HG03521 (cell line): ENCODE measurements around the gene FCGR3A.
"Not testable (repeated sequence)": the region's sequence is repeated elsewhere in the genome, so short reads cannot be mapped to it uniquely, and the experiment has no call there.

Experiments
- ATAC-seq: cut with Tn5 transposase; IDR thresholded peaks from one replicate; pipeline ENCODE4 v1.9.1; 2021; ENCODE audit warnings: mild to moderate bottlenecking, moderate library complexity; ENCODE audit not compliant: unreplicated experiment

FCGR3A gene

GRCh38 chr1:161549652-161550051 lies at the start of gene FCGR3A:
Gene FCGR3A, minus strand, starts transcription at chr1:161549818. Its CDS starts 82 bp downstream, at chr1:161549736.
- no peak for ATAC-seq

DNA sequence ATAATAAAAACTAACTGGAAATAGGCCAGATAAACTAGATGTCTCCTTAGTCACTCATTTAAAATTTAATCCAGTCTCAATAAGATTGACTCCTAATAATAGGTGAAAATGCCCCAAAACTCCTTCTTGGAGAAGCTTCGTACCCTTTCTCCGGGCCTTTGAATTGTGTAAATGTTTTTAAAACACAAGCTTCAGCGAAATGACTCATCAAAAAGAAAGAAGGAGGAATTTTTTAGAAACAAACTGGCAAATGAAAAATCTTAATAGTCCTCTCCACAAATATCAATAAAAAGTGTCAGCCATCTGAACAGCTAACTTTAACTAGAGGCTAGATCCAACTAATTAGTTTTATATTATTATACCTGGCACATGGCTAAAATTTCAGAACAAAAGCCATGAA lies 47.5 kb upstream of the FCGR3A start:
- ATAC-seq: not testable (repeated sequence)

- ATAC-seq: not testable (repeated sequence)
Observed at GRCh38 chr1:161595583-161595982, 46.0 kb upstream of the FCGR3A start.

DNA sequence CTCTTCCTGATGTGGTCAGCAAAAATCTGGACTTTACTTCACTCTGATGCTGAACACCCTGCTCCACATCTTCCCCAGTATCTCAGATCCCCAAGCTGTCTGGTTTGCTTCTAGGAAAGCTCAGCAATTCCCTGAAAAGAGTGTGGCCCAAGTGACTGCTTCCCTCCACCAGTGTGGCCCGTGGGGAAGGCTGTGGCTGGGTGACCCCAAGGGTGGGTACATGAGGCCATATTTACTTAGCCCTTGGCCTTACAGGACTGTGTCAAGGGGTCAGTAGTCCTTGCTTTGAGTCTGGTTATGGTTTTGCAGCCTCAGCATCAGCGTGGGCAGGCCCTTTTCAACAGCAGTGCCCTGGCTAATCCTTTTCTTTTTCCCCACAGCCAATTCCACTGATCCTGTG lies 45.6 kb upstream of the FCGR3A start:
- not testable (repeated sequence) for ATAC-seq

- not testable (repeated sequence) for ATAC-seq
Observed at GRCh38 chr1:161594269-161594984, 44.8 kb upstream of the FCGR3A start.

DNA sequence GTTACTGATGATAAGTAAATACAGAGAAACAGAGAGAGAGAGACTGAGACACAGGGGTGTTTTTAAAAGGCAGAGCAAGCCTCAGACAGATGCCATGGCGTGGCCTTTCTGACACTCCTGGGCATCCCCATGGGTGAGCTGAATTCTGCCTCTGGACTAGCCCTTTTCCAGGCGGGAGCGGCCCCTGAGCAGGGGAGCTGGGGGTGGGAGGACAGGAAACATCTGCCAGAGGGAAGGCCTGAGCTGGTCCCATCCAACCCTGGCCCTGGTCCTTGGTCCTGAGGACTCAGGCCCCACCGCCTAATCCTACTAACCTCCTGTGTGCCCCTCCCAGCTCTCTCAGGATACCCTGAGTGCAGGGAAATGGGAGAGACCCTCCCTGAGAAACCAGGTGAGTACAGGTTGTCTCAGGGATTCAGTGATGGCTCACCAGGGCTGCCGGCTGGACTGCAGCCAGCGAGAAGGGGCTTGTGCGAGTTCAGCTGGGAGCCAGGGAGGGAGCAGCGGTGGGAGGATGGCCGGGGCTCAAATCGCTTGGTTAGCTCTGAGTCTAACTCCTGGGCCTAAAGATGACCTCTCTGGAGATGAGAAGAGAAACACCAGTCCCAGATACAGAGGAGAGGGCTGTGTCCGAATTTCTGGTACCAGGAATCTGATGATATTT lies 43.6 kb upstream of the FCGR3A start:
- not testable (repeated sequence) for ATAC-seq

- not testable (repeated sequence) for ATAC-seq
Observed at GRCh38 chr1:161592586-161592985, 43.0 kb upstream of the FCGR3A start.

DNA sequence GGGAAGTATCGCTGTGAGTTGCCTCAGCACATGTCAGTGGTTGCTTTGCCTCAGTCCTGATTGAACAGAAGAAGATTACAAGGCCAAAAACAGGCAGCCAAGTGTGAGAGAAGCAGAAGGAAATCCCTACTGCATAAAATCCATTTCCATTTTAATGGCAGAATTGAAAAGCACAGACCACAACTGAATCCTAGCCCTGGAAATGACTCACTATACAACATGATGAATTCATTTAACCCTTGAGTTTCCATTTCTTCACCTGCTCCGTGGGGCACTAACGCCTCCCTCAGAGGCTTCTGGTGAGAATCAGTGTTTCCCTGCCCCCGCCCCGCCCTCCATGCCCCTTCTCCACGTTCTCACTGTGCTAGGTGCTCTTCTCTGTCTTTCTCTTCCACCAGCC lies 40.3 kb upstream of the FCGR3A start:
- ATAC-seq: not testable (repeated sequence)

DNA sequence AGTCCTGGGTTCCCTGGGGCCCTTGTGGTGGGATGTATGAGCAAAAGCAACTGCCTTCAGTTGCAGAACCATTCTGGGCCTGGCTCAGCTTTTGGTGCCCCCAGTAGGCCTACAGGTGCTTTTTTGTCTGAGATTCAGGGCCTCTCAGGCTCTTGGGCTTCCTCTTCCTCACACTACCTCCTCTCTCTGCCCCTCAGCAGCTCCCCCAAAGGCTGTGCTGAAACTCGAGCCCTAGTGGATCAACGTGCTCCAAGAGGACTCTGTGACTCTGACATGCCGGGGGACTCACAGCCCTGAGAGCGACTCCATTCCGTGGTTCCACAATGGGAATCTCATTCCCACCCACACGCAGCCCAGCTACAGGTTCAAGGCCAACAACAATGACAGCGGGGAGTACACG lies 39.7 kb upstream of the FCGR3A start:
- not testable (repeated sequence) for ATAC-seq

DNA sequence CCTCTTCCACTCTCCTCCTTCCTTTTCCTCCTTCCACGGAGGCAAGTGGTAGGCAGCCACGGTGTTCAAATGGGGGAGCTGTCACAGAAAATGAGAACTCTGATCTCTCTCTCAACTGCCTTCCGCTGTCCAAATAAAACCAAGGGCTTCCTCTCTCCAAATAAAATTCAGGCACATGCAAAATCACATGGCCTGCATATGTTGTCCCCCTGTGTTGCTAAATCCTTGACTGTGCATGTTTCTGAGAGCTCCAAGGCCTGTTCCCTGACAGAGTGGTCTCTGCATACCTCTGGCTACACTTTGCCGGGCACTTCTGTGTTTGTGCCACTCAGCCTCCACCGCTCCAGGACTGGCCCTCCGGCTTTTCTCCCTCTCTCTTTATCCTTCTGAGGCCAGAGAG lies 39.0 kb upstream of the FCGR3A start:
- not testable (repeated sequence) for ATAC-seq

GRCh38 chr1:161582882-161583281 lies 33.3 kb upstream of the FCGR3A start:
- ATAC-seq: not testable (repeated sequence)

- ATAC-seq: peak; percentile 70
Observed at GRCh38 chr1:161580879-161581537, 31.4 kb upstream of the FCGR3A start.

DNA sequence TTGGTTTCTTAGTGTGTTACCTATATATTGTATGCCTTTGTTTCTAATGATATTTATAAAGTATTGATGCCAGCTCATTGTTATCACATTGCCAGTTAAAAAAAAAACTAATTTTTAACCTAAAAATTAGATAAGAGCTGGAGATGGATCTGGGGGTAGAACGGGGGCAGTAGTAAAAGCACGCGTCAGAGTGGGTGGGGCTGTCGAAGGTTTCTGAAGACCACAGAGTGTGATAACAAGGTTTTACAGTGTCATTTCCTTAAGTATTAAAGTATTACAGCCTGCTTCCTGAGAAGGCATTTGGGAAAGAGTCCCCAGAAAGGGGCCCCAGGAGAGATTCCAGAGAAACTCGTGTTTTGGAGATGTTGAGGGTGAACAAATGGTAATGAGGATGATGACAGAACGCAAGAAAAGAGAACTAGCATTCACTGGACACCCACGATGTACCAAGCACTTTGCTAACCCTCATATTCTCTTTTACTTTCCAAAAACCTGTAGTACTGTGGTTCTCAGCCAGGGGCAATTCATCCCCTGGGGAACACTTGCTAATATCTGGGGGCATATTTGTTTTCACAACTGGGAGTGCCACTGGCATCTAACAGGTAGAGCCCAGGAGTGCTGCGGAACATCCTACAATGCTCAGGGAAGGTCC lies 30.4 kb upstream of the FCGR3A start:
- not testable (repeated sequence) for ATAC-seq

- ATAC-seq: not testable (repeated sequence)
Observed at GRCh38 chr1:161576676-161577075, 27.1 kb upstream of the FCGR3A start.

DNA sequence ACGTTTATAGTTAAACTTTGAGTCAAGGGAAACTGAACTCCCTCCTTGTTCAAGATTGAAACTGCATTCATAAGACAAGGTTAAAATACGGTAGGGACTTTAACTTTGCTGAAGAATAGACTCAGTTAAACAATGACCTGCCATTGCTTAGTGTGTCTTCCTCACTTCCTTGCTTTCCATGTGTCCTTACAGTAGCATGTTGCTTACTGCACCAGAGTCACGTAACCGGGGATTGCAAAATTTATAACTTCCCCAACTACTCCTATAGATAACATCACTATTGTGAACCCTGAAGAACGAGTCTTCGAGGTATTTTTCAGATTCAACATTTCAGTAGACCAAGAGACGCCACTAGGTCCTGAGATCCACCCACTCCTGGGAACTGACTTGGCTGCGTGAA lies 22.1 kb upstream of the FCGR3A start:
- ATAC-seq: not testable (repeated sequence)

DNA sequence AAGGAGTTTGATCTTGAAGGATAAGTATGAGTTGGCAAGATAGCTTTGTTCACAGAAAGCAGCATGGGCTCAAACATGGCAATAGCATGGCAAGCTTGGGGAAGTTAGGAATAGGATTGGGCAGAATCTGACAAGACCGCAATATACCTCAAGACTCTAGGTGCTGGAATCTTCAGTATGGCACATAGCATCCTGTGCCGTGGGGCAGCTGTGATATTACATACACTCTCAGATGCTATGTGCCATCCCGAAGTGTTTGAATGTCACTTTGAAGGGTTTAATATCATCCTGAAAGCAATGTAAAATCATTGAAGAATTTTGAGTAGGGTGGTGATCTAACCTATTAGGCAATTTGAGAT lies 17.0 kb upstream of the FCGR3A start:
- ATAC-seq: not testable (repeated sequence)

GRCh38 chr1:161563522-161563921 lies 13.9 kb upstream of the FCGR3A start:
- ATAC-seq: not testable (repeated sequence)

- not testable (repeated sequence) for ATAC-seq
Observed at GRCh38 chr1:161562441-161562840, 12.8 kb upstream of the FCGR3A start.

GRCh38 chr1:161560960-161561715 lies 11.5 kb upstream of the FCGR3A start:
- not testable (repeated sequence) for ATAC-seq
